ENCODE results near the gene PRLR.

GRCh38 chr5:35228310-35228709 is 2.0 kb downstream of the PRLR start:
- TF ChIP-seq CTCF (IDR thresholded peaks at IDR 0.05; ENCODE audit: insufficient read depth, low read depth, low read length) (no peak), EZH2 (IDR thresholded peaks at IDR 0.05; ENCODE audit: insufficient read depth, low read length) (no peak)

All from astrocyte (in vitro differentiated cells and primary cell).